Activated B cell treated with CpG ODN at 0.5 μM for 24 hours (primary cell): ENCODE results near the gene GBX2. TPM values are rescaled to one million over a fixed set of nuclear protein-coding genes. Genes with fewer than 3 reads are reported as not detected.

ENCODE experiments used
- ATAC-seq: fragments of 200-7000 bp; cut with Tn5 transposase; one replicate; pipeline ENCODE4 v1.10.0; 2021; ENCODE audit warnings: low read depth, mild to moderate bottlenecking, moderate library complexity
- CTCF ChIA-PET: fragments of 350-600 bp; sonication (Branson Sonifier 250); formaldehyde crosslinking; loops from one replicate; lab custom pipeline; 2021; ENCODE audit warnings: antibody characterized with exemption; lab: Charles Lee
- POLR2A ChIA-PET: fragments of 350-600 bp; sonication (Branson Sonifier 250); formaldehyde crosslinking; loops from one replicate; lab custom pipeline; 2021; ENCODE audit warnings: antibody characterized with exemption; lab: Charles Lee
- DNase-seq: peaks from one replicate; pipeline ENCODE4 v3.0.0; 2022
- H3K27ac Mint-ChIP-seq: one replicate; pipeline ENCODE4 v1.8.0; 2020; ENCODE audit warnings: mixed read lengths
- H3K27me3 Mint-ChIP-seq: one replicate; pipeline ENCODE4 v1.8.0; 2021; ENCODE audit warnings: mixed read lengths
- H3K36me3 Mint-ChIP-seq: one replicate; pipeline ENCODE4 v1.8.0; 2021; ENCODE audit warnings: low read depth, mixed read lengths
- H3K4me1 Mint-ChIP-seq: one replicate; pipeline ENCODE4 v1.8.0; 2021; ENCODE audit warnings: mixed read lengths
- H3K4me3 Mint-ChIP-seq: one replicate; pipeline ENCODE4 v1.8.0; 2020; ENCODE audit warnings: mild to moderate bottlenecking, mixed read lengths
- H3K9me3 Mint-ChIP-seq: one replicate; pipeline ENCODE4 v1.8.0; 2020; ENCODE audit warnings: mixed read lengths
- CTCF ChIP-seq: fragments of 200-600 bp; IDR thresholded peaks from one replicate; pipeline ENCODE4 v1.8.0; 2022; ENCODE audit warnings: antibody characterized with exemption, mild to moderate bottlenecking
- intact Hi-C: fragments of 100-400 bp; cut with micrococcal nuclease; formaldehyde crosslinking; loops from one replicate; pipeline ENCODE4 v1.15.1; 2024
- total RNA-seq: library from RNA; stranded (reverse); gene quantifications from 2 replicates; pipeline ENCODE4 v1.2.3, GENCODE V29; 2022

GBX2 gene
- total RNA-seq, 1 donor from 2014 or later, result not detected

- Mint-ChIP-seq H3K4me3 (no peak overlapping the region), H3K4me1 (peaks cover 6% of the 10 kb centered on the region), H3K27ac (no peak overlapping the region), H3K27me3 (peaks cover 64% of the 10 kb centered on the region), H3K9me3 (no peaks in the 10 kb centered on the region), H3K36me3 (no peaks in the 10 kb centered on the region)
- no peak for TF ChIP-seq CTCF
- ATAC-seq (no peak), DNase-seq (no peak)
- intact Hi-C loops, result no loop called here
- ChIA-PET CTCF (no interaction called here), POLR2A (no interaction called here)
These were observed 6.7 kb downstream of the GBX2 start for GRCh38 chr2:236161531-236161930.

GRCh38 chr2:236161082-236161462 is 7.1 kb downstream of the GBX2 start:
- TF ChIP-seq CTCF, result no peak
- ATAC-seq (no peak), DNase-seq (no peak)
- CTCF ChIA-PET, result no interaction called here
- H3K27me3 Mint-ChIP-seq, result peaks cover 63% of the 10 kb centered on the region
- POLR2A ChIA-PET, result no interaction called here
- H3K4me3 Mint-ChIP-seq, result no peak overlapping the region
- intact Hi-C loops, result no loop called here
- no peaks in the 10 kb centered on the region for H3K36me3 Mint-ChIP-seq
- peaks cover 2% of the 10 kb centered on the region for H3K4me1 Mint-ChIP-seq
- H3K9me3 Mint-ChIP-seq, result no peaks in the 10 kb centered on the region
- no peak overlapping the region for H3K27ac Mint-ChIP-seq

GRCh38 chr2:236160366-236161081 is 7.7 kb downstream of the GBX2 start:
- H3K9me3 Mint-ChIP-seq, result no peaks in the 10 kb centered on the region
- peaks cover 59% of the 10 kb centered on the region for H3K27me3 Mint-ChIP-seq
- no peak overlapping the region for H3K4me3 Mint-ChIP-seq
- DNase-seq, result no peak
- H3K4me1 Mint-ChIP-seq, result peaks cover 1% of the 10 kb centered on the region
- ChIA-PET CTCF (no interaction called here), POLR2A (no interaction called here)
- H3K36me3 Mint-ChIP-seq, result no peaks in the 10 kb centered on the region
- no peak for ATAC-seq
- intact Hi-C loops, result no loop called here
- no peak for TF ChIP-seq CTCF
- H3K27ac Mint-ChIP-seq, result no peak overlapping the region

GRCh38 chr2:236159778-236160170 is 8.4 kb downstream of the GBX2 start:
- Mint-ChIP-seq H3K4me3 (no peak overlapping the region), H3K36me3 (no peaks in the 10 kb centered on the region), H3K27me3 (peaks cover 52% of the 10 kb centered on the region), H3K9me3 (no peaks in the 10 kb centered on the region), H3K27ac (no peak overlapping the region), H3K4me1 (peaks cover 1% of the 10 kb centered on the region)
- intact Hi-C loops, result no loop called here
- TF ChIP-seq CTCF, result no peak
- DNase-seq, result no peak
- no peak for ATAC-seq
- ChIA-PET POLR2A (no interaction called here), CTCF (no interaction called here)

GRCh38 chr2:236158969-236159777 is 9.0 kb downstream of the GBX2 start:
- intact Hi-C loops, result no loop called here

More at GRCh38 chr2:236158969-236159777, 9.0 kb downstream of the GBX2 start:
- Mint-ChIP-seq H3K4me1 (no peaks in the 10 kb centered on the region), H3K9me3 (no peaks in the 10 kb centered on the region), H3K27me3 (peaks cover 50% of the 10 kb centered on the region), H3K4me3 (no peak overlapping the region), H3K36me3 (no peaks in the 10 kb centered on the region), H3K27ac (no peak overlapping the region)
- no peak for TF ChIP-seq CTCF
- CTCF ChIA-PET, result no interaction called here
- POLR2A ChIA-PET, result no interaction called here
- ATAC-seq (no peak), DNase-seq (no peak)
